ENCODE data around the gene HMGN5.

HMGN5 gene

GRCh38 chrX:81120258-81120935 is 81.3 kb downstream of the HMGN5 start:
- no peak for DNase-seq

GRCh38 chrX:81114757-81115156 is 87.0 kb downstream of the HMGN5 start:
- DNase-seq, result no peak

GRCh38 chrX:81110286-81110685 is 91.4 kb downstream of the HMGN5 start:
- no peak for DNase-seq

- DNase-seq, result no peak
Measured at GRCh38 chrX:81082649-81083048, 119.1 kb downstream of the HMGN5 start.
